Endothelial cell (in vitro differentiated cells): ENCODE data around the gene PDILT. TPM values are rescaled to one million over a fixed set of nuclear protein-coding genes. Genes with fewer than 3 reads are reported as not detected.

Source experiments
- DNase-seq: peaks from one replicate; pipeline ENCODE4 v3.0.0; 2021; ENCODE audit warnings: low spot score
- H3K27ac Mint-ChIP-seq: one replicate; pipeline ENCODE4 v1.8.0; 2021; ENCODE audit warnings: mixed read lengths, inconsistent platforms; ENCODE audit not compliant: unreplicated experiment
- H3K27me3 Mint-ChIP-seq: one replicate; pipeline ENCODE4 v1.8.0; 2021; ENCODE audit warnings: mild to moderate bottlenecking, moderate library complexity, mixed read lengths, inconsistent platforms; ENCODE audit not compliant: unreplicated experiment
- H3K36me3 Mint-ChIP-seq: one replicate; pipeline ENCODE4 v1.8.0; 2021; ENCODE audit warnings: mild to moderate bottlenecking, low read depth, mixed read lengths, inconsistent platforms; ENCODE audit not compliant: unreplicated experiment
- H3K4me1 Mint-ChIP-seq: one replicate; pipeline ENCODE4 v1.8.0; 2021; ENCODE audit warnings: mild to moderate bottlenecking, mixed read lengths, inconsistent platforms; ENCODE audit not compliant: unreplicated experiment
- H3K4me3 Mint-ChIP-seq: one replicate; pipeline ENCODE4 v1.8.0; 2021; ENCODE audit warnings: mild to moderate bottlenecking, mixed read lengths, inconsistent platforms; ENCODE audit not compliant: unreplicated experiment
- H3K9me3 Mint-ChIP-seq: one replicate; pipeline ENCODE4 v1.8.0; 2021; ENCODE audit warnings: mixed read lengths, inconsistent platforms; ENCODE audit not compliant: unreplicated experiment
- CTCF ChIP-seq: fragments of 200-600 bp; sonication (generic); IDR thresholded peaks from one replicate; pipeline ENCODE4 v1.5.0; 2021; ENCODE audit warnings: antibody characterized with exemption; ENCODE audit not compliant: unreplicated experiment
- total RNA-seq: library from RNA; stranded (reverse); fragmentation: NEBNext Ultra II Directional; extraction: Animal tissue kit (Norgen Biotek cat#: 25700); gene quantifications from one replicate; pipeline ENCODE4 v1.2.1, GENCODE V29; 2021; ENCODE audit not compliant: unreplicated experiment

Gene PDILT
- total RNA-seq, 1 donor from 2014 or later, result not detected

GRCh38 chr16:20380782-20381181 lies 23.8 kb downstream of the PDILT start:
- Mint-ChIP-seq H3K27me3 (peaks cover 2% of the 10 kb centered on the region), H3K36me3 (no peaks in the 10 kb centered on the region), H3K4me1 (no peaks in the 10 kb centered on the region), H3K27ac (no peak overlapping the region), H3K9me3 (no peaks in the 10 kb centered on the region), H3K4me3 (no peak overlapping the region)
- TF ChIP-seq CTCF, result no peak
- DNase-seq, result no peak

GRCh38 chr16:20377181-20377580 lies 27.4 kb downstream of the PDILT start:
- no peak overlapping the region for H3K4me3 Mint-ChIP-seq
- H3K27ac Mint-ChIP-seq, result no peak overlapping the region
- H3K36me3 Mint-ChIP-seq, result no peaks in the 10 kb centered on the region
- H3K9me3 Mint-ChIP-seq, result no peaks in the 10 kb centered on the region
- no peaks in the 10 kb centered on the region for H3K4me1 Mint-ChIP-seq
- no peak for DNase-seq
- no peaks in the 10 kb centered on the region for H3K27me3 Mint-ChIP-seq
- TF ChIP-seq CTCF, result no peak

GRCh38 chr16:20372701-20373100 lies 31.8 kb downstream of the PDILT start:
- no peak for DNase-seq
- Mint-ChIP-seq H3K27me3 (no peaks in the 10 kb centered on the region), H3K4me3 (no peak overlapping the region)

GRCh38 chr16:20369452-20370054 lies 35.0 kb downstream of the PDILT start:
- Mint-ChIP-seq H3K27me3 (no peaks in the 10 kb centered on the region), H3K9me3 (no peaks in the 10 kb centered on the region), H3K36me3 (no peaks in the 10 kb centered on the region), H3K4me3 (no peak overlapping the region), H3K4me1 (no peaks in the 10 kb centered on the region), H3K27ac (no peak overlapping the region)
- DNase-seq, result no peak
- TF ChIP-seq CTCF, result no peak

More at GRCh38 chr16:20372701-20373100, 31.8 kb downstream of the PDILT start:
- Mint-ChIP-seq H3K9me3 (no peaks in the 10 kb centered on the region), H3K4me1 (no peaks in the 10 kb centered on the region), H3K36me3 (no peaks in the 10 kb centered on the region), H3K27ac (no peak overlapping the region)
- no peak for TF ChIP-seq CTCF

- H3K36me3 Mint-ChIP-seq, result no peaks in the 10 kb centered on the region
- no peak for DNase-seq
- H3K27ac Mint-ChIP-seq, result no peak overlapping the region
- no peak overlapping the region for H3K4me3 Mint-ChIP-seq
- no peak for TF ChIP-seq CTCF
- H3K27me3 Mint-ChIP-seq, result no peaks in the 10 kb centered on the region
- no peaks in the 10 kb centered on the region for H3K4me1 Mint-ChIP-seq
- no peaks in the 10 kb centered on the region for H3K9me3 Mint-ChIP-seq
Observed at GRCh38 chr16:20364051-20364450, 40.5 kb downstream of the PDILT start.
